GM10248 (cell line): ENCODE results near the gene CCDC157.
"Not testable (repeated sequence)": the region's sequence is repeated elsewhere in the genome, so short reads cannot be mapped to it uniquely, and the experiment has no call there.

Source experiments
- CTCF ChIA-PET: fragments of 300-600 bp; sonication (Branson Sonifier 250); formaldehyde crosslinking; extraction: SDS; loops from one replicate; lab custom pipeline; 2021; ENCODE audit warnings: antibody characterized with exemption; lab: Yijun Ruan, JAX
- POLR2A ChIA-PET: fragments of 350-650 bp; sonication (Branson Sonifier 250); formaldehyde crosslinking; extraction: SDS; loops from one replicate; lab custom pipeline; 2020; ENCODE audit warnings: antibody characterized with exemption; lab: Yijun Ruan, JAX
- DNase-seq: peaks from one replicate; pipeline ENCODE4 v3.0.0; 2012; ENCODE audit errors: extremely low spot score
- CTCF ChIP-seq: IDR thresholded peaks from 2 replicates; pipeline ENCODE4 v1.5.1; 2012; ENCODE audit warnings: mild to moderate bottlenecking, low read depth; ENCODE audit errors: extremely low read depth, missing control alignments, control extremely low read depth

CCDC157 gene

GRCh38 chr22:30336752-30337460, 19.9 kb upstream of the CCDC157 start:
- TF ChIP-seq CTCF = no peak
- no peak for DNase-seq
- POLR2A ChIA-PET = interaction anchor here (0.9 to 1.1 kb wide), 3 partner anchors 10 to 11 kb away, joined by 3 to 5 read pairs (median 3); partner anchors contain the start of gene TBC1D10A
- CTCF ChIA-PET = interaction anchor here (1.1 to 3.1 kb wide), 4 partner anchors 9 to 73 kb away, joined by 3 to 10 read pairs (median 4); no protein-coding TSS in a partner anchor

- CTCF ChIA-PET = interaction anchor here (1.1 to 1.7 kb wide), 2 partner anchors 10 to 74 kb away, joined by 3 read pairs; no protein-coding TSS in a partner anchor
- POLR2A ChIA-PET = interaction anchor here (0.9 to 1.1 kb wide), 2 partner anchors 10 to 11 kb away, joined by 3 read pairs; partner anchors contain the start of gene TBC1D10A
- no peak for TF ChIP-seq CTCF
- DNase-seq = no peak
These were observed 19.4 kb upstream of the CCDC157 start for GRCh38 chr22:30337461-30337778.

GRCh38 chr22:30338341-30338740, 18.5 kb upstream of the CCDC157 start:
- CTCF ChIA-PET = interaction anchor here (1.7 to 2.1 kb wide), 2 partner anchors 11 to 50 kb away, joined by 3 to 10 read pairs; no protein-coding TSS in a partner anchor
- POLR2A ChIA-PET = interaction anchor here (0.8 to 1.5 kb wide), 2 partner anchors 8 to 18 kb away, joined by 3 to 4 read pairs; partner anchors contain the start of genes CCDC157 and SF3A1
- DNase-seq = not testable (repeated sequence)

GRCh38 chr22:30338802-30339201, 18.0 kb upstream of the CCDC157 start:
- TF ChIP-seq CTCF = no peak
- ChIA-PET CTCF (interaction anchor here (2.1 kb wide), 1 partner anchor 51 kb away, joined by 10 read pairs; no protein-coding TSS in a partner anchor), POLR2A (interaction anchor here (1.5 kb wide), 1 partner anchor 9 kb away, joined by 4 read pairs; no protein-coding TSS in a partner anchor)
- no peak for DNase-seq

- POLR2A ChIA-PET = no interaction called here
- TF ChIP-seq CTCF = no peak
- DNase-seq = no peak
- CTCF ChIA-PET = interaction anchor here (2.1 kb wide), 1 partner anchor 54 kb away, joined by 12 read pairs; no protein-coding TSS in a partner anchor
These were observed 15.7 kb upstream of the CCDC157 start for GRCh38 chr22:30340911-30341685.

- CTCF ChIA-PET = interaction anchor here (1.3 kb wide), 1 partner anchor 57 kb away, joined by 3 read pairs; no protein-coding TSS in a partner anchor
- POLR2A ChIA-PET = no interaction called here
These were observed 12.2 kb upstream of the CCDC157 start for GRCh38 chr22:30344447-30345200.

More at GRCh38 chr22:30344447-30345200, 12.2 kb upstream of the CCDC157 start:
- no peak for DNase-seq
- no peak for TF ChIP-seq CTCF
